B cell (primary cell): ENCODE data around the gene EIF3K.

Source experiments
- EZH2 ChIP-seq: IDR thresholded peaks from 2 replicates; pipeline ENCODE4 v1.6.1; 2012; ENCODE audit warnings: borderline replicate concordance, low read depth, mild to moderate bottlenecking, moderate library complexity, low read length; ENCODE audit not compliant: insufficient read depth, poor library complexity, severe bottlenecking
- TF ChIP-seq, protein P1 (sequence below): fragments of 200-600 bp; IDR thresholded peaks from one replicate; pipeline ENCODE4 v1.8.0; 2022; ENCODE audit warnings: antibody characterized with exemption, mild to moderate bottlenecking

DNA sequence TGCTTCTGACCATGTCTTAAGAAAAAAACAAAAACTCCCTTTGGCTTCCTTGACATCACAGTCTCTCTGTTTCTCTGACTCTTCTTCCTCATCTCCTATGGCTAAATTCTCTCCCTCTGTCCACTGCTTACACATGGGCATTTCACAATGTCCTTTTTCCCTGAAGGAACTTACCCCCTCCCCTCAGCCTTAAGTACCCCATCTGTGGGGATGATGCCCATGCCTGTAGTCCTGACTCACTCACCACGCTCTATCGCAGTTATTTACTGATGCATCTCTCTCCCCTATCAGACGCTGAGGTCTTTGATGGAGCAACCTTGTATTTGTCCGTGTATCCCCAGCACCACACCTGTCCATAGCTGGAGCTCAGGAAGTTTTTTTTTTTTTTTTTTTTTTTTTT lies 60.9 kb downstream of the EIF3K start:
- no peak for TF ChIP-seq EZH2
- TF ChIP-seq, protein P1, sequence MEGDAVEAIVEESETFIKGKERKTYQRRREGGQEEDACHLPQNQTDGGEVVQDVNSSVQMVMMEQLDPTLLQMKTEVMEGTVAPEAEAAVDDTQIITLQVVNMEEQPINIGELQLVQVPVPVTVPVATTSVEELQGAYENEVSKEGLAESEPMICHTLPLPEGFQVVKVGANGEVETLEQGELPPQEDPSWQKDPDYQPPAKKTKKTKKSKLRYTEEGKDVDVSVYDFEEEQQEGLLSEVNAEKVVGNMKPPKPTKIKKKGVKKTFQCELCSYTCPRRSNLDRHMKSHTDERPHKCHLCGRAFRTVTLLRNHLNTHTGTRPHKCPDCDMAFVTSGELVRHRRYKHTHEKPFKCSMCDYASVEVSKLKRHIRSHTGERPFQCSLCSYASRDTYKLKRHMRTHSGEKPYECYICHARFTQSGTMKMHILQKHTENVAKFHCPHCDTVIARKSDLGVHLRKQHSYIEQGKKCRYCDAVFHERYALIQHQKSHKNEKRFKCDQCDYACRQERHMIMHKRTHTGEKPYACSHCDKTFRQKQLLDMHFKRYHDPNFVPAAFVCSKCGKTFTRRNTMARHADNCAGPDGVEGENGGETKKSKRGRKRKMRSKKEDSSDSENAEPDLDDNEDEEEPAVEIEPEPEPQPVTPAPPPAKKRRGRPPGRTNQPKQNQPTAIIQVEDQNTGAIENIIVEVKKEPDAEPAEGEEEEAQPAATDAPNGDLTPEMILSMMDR = no peak
